ENCODE measurements around the gene FNDC3B.
"Not testable (repeated sequence)": the region's sequence is repeated elsewhere in the genome, so short reads cannot be mapped to it uniquely, and the experiment has no call there.

The FNDC3B gene

GRCh38 chr3:172087198-172087597, 47.8 kb downstream of the FNDC3B start:
- H3K27ac Mint-ChIP-seq = peak overlapping the region; percentile 19
- peaks cover 10% of the 10 kb centered on the region for H3K36me3 Mint-ChIP-seq
- no peak overlapping the region for H3K4me3 Mint-ChIP-seq
- H3K9me3 Mint-ChIP-seq = no peaks in the 10 kb centered on the region
- no peaks in the 10 kb centered on the region for H3K27me3 Mint-ChIP-seq
- peaks cover 40% of the 10 kb centered on the region for H3K4me1 Mint-ChIP-seq

GRCh38 chr3:172087602-172088580, 48.5 kb downstream of the FNDC3B start:
- Mint-ChIP-seq H3K36me3 (peaks cover 7% of the 10 kb centered on the region), H3K27ac (no peak overlapping the region), H3K4me1 (peaks cover 44% of the 10 kb centered on the region), H3K27me3 (no peaks in the 10 kb centered on the region), H3K4me3 (no peak overlapping the region), H3K9me3 (no peaks in the 10 kb centered on the region)

- Mint-ChIP-seq H3K27ac (no peak overlapping the region), H3K9me3 (no peaks in the 10 kb centered on the region), H3K4me3 (no peak overlapping the region), H3K36me3 (peaks cover 4% of the 10 kb centered on the region), H3K4me1 (peaks cover 45% of the 10 kb centered on the region), H3K27me3 (no peaks in the 10 kb centered on the region)
Measured at GRCh38 chr3:172089250-172089649, 49.9 kb downstream of the FNDC3B start.

GRCh38 chr3:172090035-172090434, 50.7 kb downstream of the FNDC3B start:
- Mint-ChIP-seq H3K9me3 (no peaks in the 10 kb centered on the region), H3K4me3 (no peak overlapping the region), H3K27ac (no peak overlapping the region), H3K4me1 (peaks cover 49% of the 10 kb centered on the region), H3K27me3 (no peaks in the 10 kb centered on the region), H3K36me3 (peaks cover 4% of the 10 kb centered on the region)

GRCh38 chr3:172092658-172093057, 53.3 kb downstream of the FNDC3B start:
- Mint-ChIP-seq H3K36me3 (no peaks in the 10 kb centered on the region), H3K27ac (no peak overlapping the region), H3K4me1 (peaks cover 56% of the 10 kb centered on the region), H3K27me3 (no peaks in the 10 kb centered on the region), H3K4me3 (no peak overlapping the region), H3K9me3 (no peaks in the 10 kb centered on the region)

- not testable (repeated sequence) for H3K27ac Mint-ChIP-seq, H3K4me3 Mint-ChIP-seq, H3K9me3 Mint-ChIP-seq, H3K27me3 Mint-ChIP-seq, H3K36me3 Mint-ChIP-seq
- H3K4me1 Mint-ChIP-seq = peaks cover 59% of the 10 kb centered on the region
Measured at GRCh38 chr3:172093581-172094443, 54.4 kb downstream of the FNDC3B start.

GRCh38 chr3:172094621-172095557, 55.5 kb downstream of the FNDC3B start:
- Mint-ChIP-seq H3K27me3 (no peaks in the 10 kb centered on the region), H3K4me1 (peaks cover 68% of the 10 kb centered on the region), H3K36me3 (no peaks in the 10 kb centered on the region), H3K4me3 (no peak overlapping the region), H3K9me3 (no peaks in the 10 kb centered on the region), H3K27ac (peak overlapping the region; percentile 15)

- Mint-ChIP-seq H3K9me3 (no peaks in the 10 kb centered on the region), H3K4me1 (peaks cover 75% of the 10 kb centered on the region), H3K4me3 (no peak overlapping the region), H3K27me3 (no peaks in the 10 kb centered on the region), H3K27ac (no peak overlapping the region), H3K36me3 (no peaks in the 10 kb centered on the region)
Measured at GRCh38 chr3:172096881-172097420, 57.6 kb downstream of the FNDC3B start.

GRCh38 chr3:172097585-172097984, 58.2 kb downstream of the FNDC3B start:
- H3K27me3 Mint-ChIP-seq = no peaks in the 10 kb centered on the region
- H3K4me3 Mint-ChIP-seq = no peak overlapping the region
- peaks cover 75% of the 10 kb centered on the region for H3K4me1 Mint-ChIP-seq
- no peaks in the 10 kb centered on the region for H3K36me3 Mint-ChIP-seq
- H3K27ac Mint-ChIP-seq = no peak overlapping the region
- no peaks in the 10 kb centered on the region for H3K9me3 Mint-ChIP-seq

- H3K36me3 Mint-ChIP-seq = no peaks in the 10 kb centered on the region
- H3K9me3 Mint-ChIP-seq = no peaks in the 10 kb centered on the region
- H3K27me3 Mint-ChIP-seq = no peaks in the 10 kb centered on the region
- H3K27ac Mint-ChIP-seq = no peak overlapping the region
- peaks cover 88% of the 10 kb centered on the region for H3K4me1 Mint-ChIP-seq
- no peak overlapping the region for H3K4me3 Mint-ChIP-seq
Measured at GRCh38 chr3:172098698-172099494, 59.5 kb downstream of the FNDC3B start.

- Mint-ChIP-seq H3K4me3 (no peak overlapping the region), H3K27me3 (no peaks in the 10 kb centered on the region), H3K9me3 (no peaks in the 10 kb centered on the region), H3K4me1 (peaks cover 90% of the 10 kb centered on the region), H3K36me3 (no peaks in the 10 kb centered on the region), H3K27ac (no peak overlapping the region)
Measured at GRCh38 chr3:172099495-172099808, 60.1 kb downstream of the FNDC3B start.

- no peak overlapping the region for H3K4me3 Mint-ChIP-seq
- H3K9me3 Mint-ChIP-seq = no peaks in the 10 kb centered on the region
- H3K36me3 Mint-ChIP-seq = no peaks in the 10 kb centered on the region
- H3K27ac Mint-ChIP-seq = no peak overlapping the region
- peaks cover 90% of the 10 kb centered on the region for H3K4me1 Mint-ChIP-seq
- H3K27me3 Mint-ChIP-seq = no peaks in the 10 kb centered on the region
Measured at GRCh38 chr3:172100482-172100881, 61.1 kb downstream of the FNDC3B start.

GRCh38 chr3:172101107-172101506, 61.7 kb downstream of the FNDC3B start:
- no peak overlapping the region for H3K4me3 Mint-ChIP-seq
- peaks cover 90% of the 10 kb centered on the region for H3K4me1 Mint-ChIP-seq

GRCh38 chr3:172102123-172102882, 62.9 kb downstream of the FNDC3B start:
- Mint-ChIP-seq H3K4me1 (peaks cover 91% of the 10 kb centered on the region), H3K4me3 (peak overlapping the region; percentile 48)

More at GRCh38 chr3:172101107-172101506, 61.7 kb downstream of the FNDC3B start:
- no peaks in the 10 kb centered on the region for H3K36me3 Mint-ChIP-seq
- H3K9me3 Mint-ChIP-seq = no peaks in the 10 kb centered on the region
- no peaks in the 10 kb centered on the region for H3K27me3 Mint-ChIP-seq
- H3K27ac Mint-ChIP-seq = peak overlapping the region; percentile 12

More at GRCh38 chr3:172102123-172102882, 62.9 kb downstream of the FNDC3B start:
- Mint-ChIP-seq H3K36me3 (no peaks in the 10 kb centered on the region), H3K27me3 (no peaks in the 10 kb centered on the region), H3K9me3 (no peaks in the 10 kb centered on the region), H3K27ac (peak overlapping the region; percentile 53)
